WTC11 (cell line): Measurements from ENCODE around the gene CADM3. TPM values are rescaled to one million over a fixed set of nuclear protein-coding genes. Genes with fewer than 3 reads are reported as not detected.
A peak's percentile ranks its signal among the peaks of the same experiment; 100 is the strongest.

Experiments used
- AFF4 ChIP-seq: sonication (generic); formaldehyde crosslinking; IDR thresholded peaks from 2 replicates; pipeline ENCODE4 v1.8.1; 2023; ENCODE audit warnings: mild to moderate bottlenecking, missing genetic modification reagents, borderline replicate concordance
- ATF2 ChIP-seq: sonication (generic); formaldehyde crosslinking; IDR thresholded peaks from 2 replicates; pipeline ENCODE4 v1.8.1; 2022; ENCODE audit warnings: low read depth, missing genetic modification reagents, borderline replicate concordance
- EMX1 ChIP-seq: fragments of 250-450 bp; sonication (Bioruptor Pico); IDR thresholded peaks from 2 replicates; pipeline ENCODE4 v1.8.0; 2021; ENCODE audit warnings: mild to moderate bottlenecking
- FOXK1 ChIP-seq: sonication (generic); formaldehyde crosslinking; IDR thresholded peaks from 2 replicates; pipeline ENCODE4 v1.8.0; 2022; ENCODE audit warnings: mild to moderate bottlenecking, moderate library complexity, missing genetic modification reagents
- FOXP1 ChIP-seq: sonication (generic); formaldehyde crosslinking; IDR thresholded peaks from 2 replicates; pipeline ENCODE4 v1.8.0; 2022; ENCODE audit warnings: missing genetic modification reagents, mild to moderate bottlenecking, moderate library complexity, borderline replicate concordance
- JUN ChIP-seq: sonication (generic); formaldehyde crosslinking; IDR thresholded peaks from 2 replicates; pipeline ENCODE4 v1.8.0; 2023; ENCODE audit warnings: mild to moderate bottlenecking, missing genetic modification reagents
- KAT7 ChIP-seq: sonication (generic); formaldehyde crosslinking; IDR thresholded peaks from 2 replicates; pipeline ENCODE4 v1.8.1; 2023; ENCODE audit warnings: missing genetic modification reagents, mild to moderate bottlenecking, borderline replicate concordance
- MAX ChIP-seq: sonication (generic); formaldehyde crosslinking; IDR thresholded peaks from 2 replicates; pipeline ENCODE4 v1.8.0; 2022; ENCODE audit warnings: mild to moderate bottlenecking, missing genetic modification reagents
- NFYB ChIP-seq: sonication (generic); formaldehyde crosslinking; conservative IDR thresholded peaks from 2 replicates; pipeline ENCODE4 v1.8.0; 2022; ENCODE audit warnings: low read depth, missing genetic modification reagents
- NR3C1 ChIP-seq: sonication (generic); formaldehyde crosslinking; conservative IDR thresholded peaks from 2 replicates; pipeline ENCODE4 v1.8.1; 2023; ENCODE audit warnings: low read depth, mild to moderate bottlenecking, missing genetic modification reagents
- SMAD3 ChIP-seq: sonication (generic); formaldehyde crosslinking; IDR thresholded peaks from 2 replicates; pipeline ENCODE4 v1.8.0; 2022; ENCODE audit warnings: missing genetic modification reagents, mild to moderate bottlenecking, borderline replicate concordance
- STAT6 ChIP-seq: sonication (generic); formaldehyde crosslinking; conservative IDR thresholded peaks from 2 replicates; pipeline ENCODE4 v1.8.1; 2023; ENCODE audit warnings: mild to moderate bottlenecking, low read depth, missing genetic modification reagents, moderate library complexity
- ZBTB21 ChIP-seq: sonication (generic); formaldehyde crosslinking; IDR thresholded peaks from 2 replicates; pipeline ENCODE4 v1.8.1; 2023; ENCODE audit warnings: mild to moderate bottlenecking, missing genetic modification reagents, borderline replicate concordance
- ZBTB43 ChIP-seq: sonication (generic); formaldehyde crosslinking; IDR thresholded peaks from 2 replicates; pipeline ENCODE4 v1.8.1; 2023; ENCODE audit warnings: mild to moderate bottlenecking, missing genetic modification reagents
- ZMAT4 ChIP-seq: fragments of 250-450 bp; sonication (Bioruptor Pico); IDR thresholded peaks from 2 replicates; pipeline ENCODE4 v1.9.0; 2021; ENCODE audit warnings: mild to moderate bottlenecking
- ZNF219 ChIP-seq: sonication (generic); formaldehyde crosslinking; IDR thresholded peaks from 2 replicates; pipeline ENCODE4 v1.8.0; 2023; ENCODE audit warnings: missing genetic modification reagents, mild to moderate bottlenecking, borderline replicate concordance
- ZNF232 ChIP-seq: sonication (generic); formaldehyde crosslinking; IDR thresholded peaks from 2 replicates; pipeline ENCODE4 v1.8.0; 2022; ENCODE audit warnings: mild to moderate bottlenecking, missing genetic modification reagents
- ZNF263 ChIP-seq: sonication (generic); formaldehyde crosslinking; IDR thresholded peaks from 2 replicates; pipeline ENCODE4 v1.8.1; 2022; ENCODE audit warnings: low read depth, mild to moderate bottlenecking, moderate library complexity, missing genetic modification reagents
- ZNF317 ChIP-seq: sonication (generic); formaldehyde crosslinking; IDR thresholded peaks from 2 replicates; pipeline ENCODE4 v1.8.1; 2023; ENCODE audit warnings: low read depth, mild to moderate bottlenecking, moderate library complexity, missing genetic modification reagents, borderline replicate concordance
- ZNF423 ChIP-seq: fragments of 250-450 bp; sonication (Bioruptor Pico); IDR thresholded peaks from 2 replicates; pipeline ENCODE4 v2.1.2; 2022; ENCODE audit warnings: mild to moderate bottlenecking, moderate library complexity
- ZNF532 ChIP-seq: fragments of 250-450 bp; sonication (Bioruptor Pico); IDR thresholded peaks from 2 replicates; pipeline ENCODE4 v1.9.0; 2021; ENCODE audit warnings: mild to moderate bottlenecking, borderline replicate concordance
- total RNA-seq: library from RNA; stranded (reverse); gene quantifications from 3 replicates; pipeline ENCODE4 v1.2.3, GENCODE V29; 2021

CADM3 gene
- total RNA-seq, 1 experiment from 2014 or later, result 5.1 TPM

- no peak for TF ChIP-seq ZNF532 (CRISPR knock-in tag)
- TF ChIP-seq FOXK1 (CRISPR knock-in tag), result peak; percentile 95; the same call in 1 of the 2 replicates
- TF ChIP-seq ZNF219, result peak; percentile 98
- no peak for TF ChIP-seq ZBTB21
- no peak for TF ChIP-seq EMX1
- TF ChIP-seq NR3C1, result 0 out of 2 replicates have a peak, but pooled peaks have one; percentile 95
- TF ChIP-seq FOXP1 (CRISPR knock-in tag), result peak; percentile 74; the same call in 1 of the 2 replicates
- peak; percentile 81; the same call in 1 of the 2 replicates for TF ChIP-seq MAX (CRISPR knock-in tag)
- TF ChIP-seq STAT6, result no peak
- TF ChIP-seq ZBTB43, result peak; percentile 97
- peak; percentile 98 for TF ChIP-seq SMAD3 (CRISPR knock-in tag)
- TF ChIP-seq AFF4, result peak; percentile 95; the same call in 1 of the 2 replicates
- TF ChIP-seq NFYB (CRISPR knock-in tag), result peak; percentile 52; the same call in 1 of the 2 replicates
- peak; percentile 90; the same call in 1 of the 2 replicates for TF ChIP-seq KAT7 (CRISPR knock-in tag)
- TF ChIP-seq ZNF423 (CRISPR knock-in tag), result peak; percentile 73; the same call in 1 of the 2 replicates
- peak; percentile 99 for TF ChIP-seq JUN
- peak; percentile 66 for TF ChIP-seq ZNF263 (CRISPR knock-in tag)
- TF ChIP-seq ATF2 (CRISPR knock-in tag), result peak; percentile 88; the same call in 1 of the 2 replicates
- peak; percentile 98 for TF ChIP-seq ZNF232
- no peak for TF ChIP-seq ZMAT4 (CRISPR knock-in tag)
- TF ChIP-seq ZNF317 (CRISPR knock-in tag), result peak; percentile 71; the same call in 1 of the 2 replicates
These were observed 6.0 kb downstream of the CADM3 start (continued) for GRCh38 chr1:159177272-159177907.
